ENCODE data around the gene UBTD1. TPM values are rescaled to one million over a fixed set of nuclear protein-coding genes. Genes with fewer than 3 reads are reported as not detected.

UBTD1 gene
- polyA plus RNA-seq, 3 donors, result 17.2 to 20.0 (median 19.0) TPM

DNA sequence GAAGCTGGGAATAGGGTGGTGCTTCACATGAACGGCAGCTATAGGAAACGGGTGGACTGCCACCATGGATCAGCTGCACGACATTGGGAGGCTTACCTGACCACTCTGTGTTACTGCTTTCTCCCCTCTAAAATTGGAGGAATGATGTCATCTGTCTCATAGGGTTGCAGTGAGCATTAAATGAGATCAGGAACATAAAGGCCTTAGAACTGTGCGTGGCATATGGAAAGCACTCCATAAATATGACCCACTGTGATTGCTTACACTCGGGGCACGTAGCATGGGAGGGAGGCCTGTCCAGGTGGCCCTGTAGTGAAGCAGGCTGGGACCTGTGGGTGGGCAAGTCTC is 100.5 kb downstream of the UBTD1 start:
- no peak overlapping the region for H3K4me2 ChIP-seq (replicated peaks; ENCODE audit: extremely low read depth, low read length, poor library complexity, severe bottlenecking)
- no peak overlapping the region for H3K27ac Mint-ChIP-seq
- TF ChIP-seq, protein P1, sequence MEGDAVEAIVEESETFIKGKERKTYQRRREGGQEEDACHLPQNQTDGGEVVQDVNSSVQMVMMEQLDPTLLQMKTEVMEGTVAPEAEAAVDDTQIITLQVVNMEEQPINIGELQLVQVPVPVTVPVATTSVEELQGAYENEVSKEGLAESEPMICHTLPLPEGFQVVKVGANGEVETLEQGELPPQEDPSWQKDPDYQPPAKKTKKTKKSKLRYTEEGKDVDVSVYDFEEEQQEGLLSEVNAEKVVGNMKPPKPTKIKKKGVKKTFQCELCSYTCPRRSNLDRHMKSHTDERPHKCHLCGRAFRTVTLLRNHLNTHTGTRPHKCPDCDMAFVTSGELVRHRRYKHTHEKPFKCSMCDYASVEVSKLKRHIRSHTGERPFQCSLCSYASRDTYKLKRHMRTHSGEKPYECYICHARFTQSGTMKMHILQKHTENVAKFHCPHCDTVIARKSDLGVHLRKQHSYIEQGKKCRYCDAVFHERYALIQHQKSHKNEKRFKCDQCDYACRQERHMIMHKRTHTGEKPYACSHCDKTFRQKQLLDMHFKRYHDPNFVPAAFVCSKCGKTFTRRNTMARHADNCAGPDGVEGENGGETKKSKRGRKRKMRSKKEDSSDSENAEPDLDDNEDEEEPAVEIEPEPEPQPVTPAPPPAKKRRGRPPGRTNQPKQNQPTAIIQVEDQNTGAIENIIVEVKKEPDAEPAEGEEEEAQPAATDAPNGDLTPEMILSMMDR (IDR thresholded peaks at IDR 0.05), result no peak
- no peaks in the 10 kb centered on the region for H3K4me1 ChIP-seq (ENCODE audit: control insufficient read depth in 1 of 2, insufficient read depth in 2 of 2, low read length in 2 of 2)
- peaks cover 0 to 4% (median 2%) of the 10 kb centered on the region in 3 donors for H3K27me3 Mint-ChIP-seq (ENCODE audit: low read depth in 3 of 3)
- H2AFZ ChIP-seq (ENCODE audit: insufficient read depth, low read depth, low read length, poor library complexity, severe bottlenecking), result no peak overlapping the region
- H3K27me3 ChIP-seq (ENCODE audit: control insufficient read depth in 2 of 2, insufficient read depth in 2 of 2, low read length in 2 of 2), result no peaks in the 10 kb centered on the region
- no peaks in the 10 kb centered on the region for H4K20me1 ChIP-seq (ENCODE audit: insufficient read depth, low read length)
- no peaks in the 10 kb centered on the region for H3K4me1 Mint-ChIP-seq
- H3K36me3 Mint-ChIP-seq, result no peaks in the 10 kb centered on the region
- no peak overlapping the region for H3K4me3 Mint-ChIP-seq
- H3K4me3 ChIP-seq (replicated peaks in 1 of 3; ENCODE audit: low read depth in 2 of 3, low read length in 3 of 3), result no peak overlapping the region
- H3K9me3 ChIP-seq (replicated peaks in 1 of 2; ENCODE audit: control insufficient read depth in 1 of 2, insufficient read depth in 1 of 2, low read length in 2 of 2), result no peaks in the 10 kb centered on the region
- no peaks in the 10 kb centered on the region for H3K36me3 ChIP-seq (replicated peaks in 1 of 2; ENCODE audit: control insufficient read depth in 1 of 2, insufficient read depth in 2 of 2, low read length in 2 of 2)
- H3K27ac ChIP-seq (ENCODE audit: low read depth in 1 of 2, low read length in 2 of 2), result no peak overlapping the region
- no peaks in the 10 kb centered on the region for H3K79me2 ChIP-seq (ENCODE audit: insufficient read depth, low read length)
- intact Hi-C loops (cut with micrococcal nuclease), result no loop called here
- no peak overlapping the region for H3K9ac ChIP-seq (ENCODE audit: insufficient read depth, low read length, poor library complexity, severe bottlenecking)
- DNase-seq, result no peak
- H3K9me3 Mint-ChIP-seq, result peaks cover 0 to 1% (median 0%) of the 10 kb centered on the region in 7 donors
- 100% methylated on average over 3 of the region's 6 CpGs for WGBS (ENCODE audit: insufficient coverage)

DNA sequence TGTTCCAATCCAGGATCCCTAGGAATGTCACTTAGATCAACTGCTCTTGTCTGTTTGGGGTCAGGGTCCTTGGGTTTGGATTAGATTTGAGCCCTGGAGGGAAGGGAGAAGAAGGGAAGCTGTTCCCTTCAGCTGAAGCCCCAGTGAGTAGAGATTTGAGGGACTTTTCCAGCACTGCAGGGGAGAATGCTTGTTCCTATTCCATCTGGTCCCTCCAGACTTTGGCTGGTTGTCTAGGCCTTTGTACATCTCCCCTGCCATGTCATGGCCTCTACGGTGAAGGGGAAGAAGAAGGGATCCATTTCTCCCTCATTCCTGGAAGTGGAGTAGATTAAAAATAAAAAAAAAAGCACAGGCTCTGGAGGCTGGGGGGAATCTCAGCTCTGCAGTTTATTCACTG is 101.9 kb downstream of the UBTD1 start:
- peaks cover 0 to 5% (median 3%) of the 10 kb centered on the region in 3 donors for H3K27me3 Mint-ChIP-seq (ENCODE audit: low read depth in 3 of 3)
- no peak overlapping the region for H3K4me3 ChIP-seq (replicated peaks in 1 of 3; ENCODE audit: low read depth in 2 of 3, low read length in 3 of 3)
- intact Hi-C loops (cut with micrococcal nuclease), result no loop called here
- WGBS (ENCODE audit: insufficient coverage), result no CpG with 5 or more reads among the region's 1 CpG
- no peaks in the 10 kb centered on the region for H3K79me2 ChIP-seq (ENCODE audit: insufficient read depth, low read length)
- H3K4me3 Mint-ChIP-seq, result no peak overlapping the region
- H3K27me3 ChIP-seq (ENCODE audit: control insufficient read depth in 2 of 2, insufficient read depth in 2 of 2, low read length in 2 of 2), result no peaks in the 10 kb centered on the region
- no peaks in the 10 kb centered on the region for H4K20me1 ChIP-seq (ENCODE audit: insufficient read depth, low read length)
- H3K36me3 ChIP-seq (replicated peaks in 1 of 2; ENCODE audit: control insufficient read depth in 1 of 2, insufficient read depth in 2 of 2, low read length in 2 of 2), result no peaks in the 10 kb centered on the region
- no peak overlapping the region for H2AFZ ChIP-seq (ENCODE audit: insufficient read depth, low read depth, low read length, poor library complexity, severe bottlenecking)
- no peaks in the 10 kb centered on the region for H3K9me3 ChIP-seq (replicated peaks in 1 of 2; ENCODE audit: control insufficient read depth in 1 of 2, insufficient read depth in 1 of 2, low read length in 2 of 2)
- no peaks in the 10 kb centered on the region for H3K4me1 ChIP-seq (ENCODE audit: control insufficient read depth in 1 of 2, insufficient read depth in 2 of 2, low read length in 2 of 2)
- no peaks in the 10 kb centered on the region for H3K4me1 Mint-ChIP-seq
- H3K9ac ChIP-seq (ENCODE audit: insufficient read depth, low read length, poor library complexity, severe bottlenecking), result no peak overlapping the region
- H3K4me2 ChIP-seq (replicated peaks; ENCODE audit: extremely low read depth, low read length, poor library complexity, severe bottlenecking), result no peak overlapping the region
- no peak for DNase-seq
- H3K27ac Mint-ChIP-seq, result no peak overlapping the region
- no peaks in the 10 kb centered on the region for H3K36me3 Mint-ChIP-seq
- H3K27ac ChIP-seq (ENCODE audit: low read depth in 1 of 2, low read length in 2 of 2), result no peak overlapping the region
- peaks cover 0 to 1% (median 0%) of the 10 kb centered on the region in 7 donors for H3K9me3 Mint-ChIP-seq
- TF ChIP-seq, protein P1 (IDR thresholded peaks at IDR 0.05), result no peak
